Adrenal gland (tissue), 12 donors: ENCODE data around the gene VIPR2. TPM values are rescaled to one million over a fixed set of nuclear protein-coding genes. Genes with fewer than 3 reads are reported as not detected.

Experiments
- DNase-seq, 7 donors: peaks; one replicate each; pipeline ENCODE4 v3.0.0-alpha.2; 2019 to 2020
- H3K27ac ChIP-seq, 5 donors: fragments of 200-600 bp; sonication (generic) in 4 of 5; 1 replicate in 3 of 5; 2 replicates in 2 of 5; pipeline versions ENCODE4 v1.5.1 to v1.8.0; 2016 to 2020; ENCODE audit warnings: mild to moderate bottlenecking in 1 of 5
- H3K27me3 ChIP-seq: fragments of 200-600 bp; 2 replicates; pipeline ENCODE4 v1.8.0; 2021
- H3K36me3 ChIP-seq, 2 donors: fragments of 200-600 bp; replicated peaks in 1 of 2; 1 replicate in 1 of 2; 2 replicates in 1 of 2; pipeline versions ENCODE4 v1.5.1 to v1.8.0; 2018 to 2022
- H3K4me1 ChIP-seq, 2 donors: fragments of 200-600 bp; replicated peaks in 1 of 2; 1 replicate in 1 of 2; 2 replicates in 1 of 2; pipeline versions ENCODE4 v1.5.1 to v1.8.0; 2018 to 2021
- H3K4me3 ChIP-seq, 4 donors: fragments of 200-600 bp; sonication (generic) in 3 of 4; one replicate each; pipeline ENCODE4 v1.5.1; 2016 to 2018
- H3K9me3 ChIP-seq, 3 donors: fragments of 200-600 bp; sonication (generic) in 1 of 3; replicated peaks in 1 of 3; 1 replicate in 2 of 3; 2 replicates in 1 of 3; pipeline versions ENCODE4 v1.5.1 to v1.8.0; 2016 to 2021
- CTCF ChIP-seq, 6 experiments: fragments of 450-650 bp in 4 of 6; fragments of 200-600 bp in 2 of 6; sonication (generic) in 1 of 6; IDR thresholded peaks; 1 replicate in 5 of 6; 2 replicates in 1 of 6; pipeline versions ENCODE4 v1.5.1 to v1.8.0; 2016 to 2021; ENCODE audit warnings: antibody characterized with exemption in 6 of 6, mild to moderate bottlenecking in 2 of 6, moderate library complexity in 1 of 6
- POLR2A ChIP-seq, 2 donors: fragments of 450-650 bp; IDR thresholded peaks; one replicate each; pipeline ENCODE4 v1.6.1; 2017; ENCODE audit warnings: antibody characterized with exemption in 2 of 2, mild to moderate bottlenecking in 2 of 2, moderate library complexity in 1 of 2
- WGBS, 4 donors: extraction: QIAGEN DNeasy Blood & Tissue Kit in 2 of 4; methylation state at CpG; one replicate each; pipeline versions ENCODE4 v1.1.5 to v1.1.7; 2013 to 2017; 5-methylcytosine and 5-hydroxymethylcytosine counted together
- intact Hi-C, 2 donors: fragments of 100-400 bp; cut with DNase I; formaldehyde crosslinking; loops; one replicate each; pipeline versions ENCODE4 v1.14.1 to v1.15.0; 2022 to 2023
- polyA plus RNA-seq, 3 donors: library from polyadenylated mRNA; stranded (reverse); fragments of 200-250 nt in 2 of 3; fragments of 350-450 nt in 1 of 3; fragmentation: Illumina TruSeq in 1 of 3; extraction: RNeasy Lipid Tissue Mini Kit (QIAGEN cat#74804) in 1 of 3; gene quantifications; one replicate each; pipeline ENCODE4 v1.2.3, GENCODE V29; 2013 to 2014
- total RNA-seq, 9 donors: library from RNA; depleted of rRNA in 4 of 9; stranded (reverse); fragments of >200 nt in 4 of 9; fragments of 120-200 nt in 1 of 9; fragmentation: NEBNext Ultra II Directional in 1 of 9; extraction: Animal tissue kit (Norgen Biotek cat#: 25700) in 1 of 9; gene quantifications; one replicate each; pipeline versions ENCODE4 v1.1.0 to v1.2.4, GENCODE V29; 2013 to 2023
- donor health status: healthy with polysubstance abuse.
- donor health status: Bipolar disorder and iron deficiency.
- donor health status: DM: yes; HTN: yes; CAD: no.
- donor health status: DM: no; HTN: no; CAD: no.
- donor health status: DM: no; HTN: no; CAD: no.
- donor health status: DM: yes; HTN: yes; CAD: no.

VIPR2 gene
- total and polyA plus RNA-seq, 12 donors, result 0.06 to 3.8 (median 0.80) TPM

DNA sequence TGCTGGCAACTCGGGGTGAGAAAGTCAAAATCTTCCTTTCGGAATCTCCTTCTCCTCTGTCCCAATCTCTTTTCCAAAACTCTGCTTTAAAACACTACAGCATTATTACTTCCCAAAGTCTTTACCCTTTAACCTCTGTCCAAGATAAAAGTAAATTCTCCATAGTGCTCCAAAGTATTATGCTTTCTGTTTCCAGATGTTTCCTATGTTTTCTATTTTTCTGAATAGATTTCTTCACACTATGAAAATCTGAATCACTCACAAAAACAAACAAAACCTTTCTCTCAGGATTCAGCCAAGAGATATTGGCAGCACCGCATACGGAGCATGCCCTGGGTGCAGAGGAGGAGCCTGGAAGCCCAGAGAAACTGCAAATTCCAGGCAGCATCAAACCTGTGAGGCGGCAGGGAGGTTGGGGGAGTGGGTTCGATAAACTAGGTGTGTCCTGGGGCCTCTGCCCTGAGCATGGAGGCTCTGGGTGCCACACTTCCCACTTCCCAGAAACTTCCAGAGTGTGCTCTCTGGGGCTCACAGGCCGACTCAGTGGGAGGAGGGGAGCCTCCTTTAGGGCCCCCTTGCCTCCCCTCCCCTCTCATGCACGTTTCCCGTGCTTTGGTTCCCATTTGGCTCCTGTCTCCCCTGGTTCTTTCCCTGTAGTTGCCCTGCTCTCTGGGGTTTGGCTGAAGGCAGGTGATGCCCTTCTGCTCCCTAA, 35.6 kb downstream of the VIPR2 start:
- no peak overlapping the region for H3K27ac ChIP-seq
- 51 to 62% (median 56%) methylated on average over 9 of the region's 9 CpGs for WGBS, 4 donors

DNA sequence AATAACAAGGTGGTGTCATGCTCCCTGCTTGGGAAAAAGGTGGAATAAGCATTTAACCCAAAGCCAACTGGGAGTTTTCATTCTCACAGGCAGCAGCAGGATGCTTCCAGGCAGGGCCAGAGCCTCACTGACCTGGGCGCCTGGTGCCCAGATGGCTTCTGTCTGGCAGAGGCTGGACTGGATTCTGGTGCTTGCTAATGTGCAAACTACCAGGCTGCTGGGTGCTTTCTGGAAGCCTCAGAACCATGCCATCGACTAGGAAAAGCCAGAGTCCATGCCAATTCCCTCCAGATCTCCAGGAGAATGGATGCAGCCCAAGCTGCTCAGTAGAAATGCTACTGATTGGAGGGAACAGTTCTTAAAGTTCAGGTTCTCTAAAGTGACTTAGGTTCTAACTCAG, 36.2 kb downstream of the VIPR2 start:
- Histone ChIP-seq H3K36me3 (no peaks in the 10 kb centered on the region), H3K27me3 (peaks cover 4% of the 10 kb centered on the region), H3K9me3 (no peaks in the 10 kb centered on the region), H3K4me1 (no peaks in the 10 kb centered on the region), H3K4me3 (no peak overlapping the region), H3K27ac (no peak overlapping the region)
- 30 to 72% (median 67%) methylated on average over 1 to 2 of the region's 2 CpGs for WGBS, 4 donors
- no peak for TF ChIP-seq POLR2A (IDR thresholded peaks at IDR 0.05)
- TF ChIP-seq CTCF (IDR thresholded peaks at IDR 0.05), result no peak
- intact Hi-C loops, result no loop called here
- DNase-seq, result no peak

More for the DNA sequence above, 35.6 kb downstream of the VIPR2 start:
- TF ChIP-seq POLR2A (IDR thresholded peaks at IDR 0.05) (no peak), CTCF (IDR thresholded peaks at IDR 0.05) (no peak)
- Histone ChIP-seq H3K9me3 (no peaks in the 10 kb centered on the region), H3K27me3 (peaks cover 4% of the 10 kb centered on the region), H3K36me3 (no peaks in the 10 kb centered on the region), H3K4me3 (no peak overlapping the region), H3K4me1 (no peaks in the 10 kb centered on the region)
- intact Hi-C loops, result no loop called here
- DNase-seq, result no peak

DNA sequence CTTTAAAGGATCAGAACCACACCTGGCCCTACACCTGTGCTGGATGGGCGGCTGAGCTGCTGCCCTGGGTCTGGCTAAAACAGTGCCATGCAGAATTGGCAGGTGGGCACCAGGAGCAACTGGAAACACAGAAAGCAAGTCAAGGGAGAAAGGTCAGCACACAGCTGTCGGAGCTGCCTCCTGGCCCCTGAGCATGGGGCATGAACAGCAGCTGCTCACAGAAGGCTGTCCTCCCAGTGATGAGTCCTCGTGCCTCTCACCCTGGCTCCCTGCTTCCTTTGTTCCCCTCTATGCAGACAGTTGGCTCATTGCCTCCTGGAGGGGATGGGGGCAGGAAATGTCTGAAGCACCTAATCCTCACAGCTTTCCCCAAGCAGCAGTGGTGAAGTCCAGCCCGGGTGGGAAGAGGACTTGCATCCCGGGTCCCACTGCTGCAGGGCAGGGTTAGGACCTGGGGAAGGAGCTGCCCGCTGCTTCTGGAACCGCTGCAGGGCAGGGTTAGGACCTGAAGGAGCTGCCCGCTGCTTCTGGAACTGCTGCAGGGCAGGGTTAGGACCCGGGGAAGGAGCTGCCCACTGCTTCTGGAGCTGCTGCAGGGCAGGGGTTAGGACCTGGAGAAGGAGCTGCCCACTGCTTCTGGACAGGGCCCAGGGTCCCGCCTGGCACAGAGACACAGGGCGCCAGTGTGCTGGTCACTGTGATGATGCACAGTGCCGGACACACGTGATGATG, 37.3 kb downstream of the VIPR2 start:
- H3K27me3 ChIP-seq, result peaks cover 4% of the 10 kb centered on the region
- H3K9me3 ChIP-seq, result no peaks in the 10 kb centered on the region
- H3K4me3 ChIP-seq, result no peak overlapping the region
- DNase-seq, result no peak
- no peak overlapping the region for H3K27ac ChIP-seq
- intact Hi-C loops, result no loop called here
- H3K36me3 ChIP-seq, result no peaks in the 10 kb centered on the region
- H3K4me1 ChIP-seq, result no peaks in the 10 kb centered on the region
- TF ChIP-seq POLR2A (IDR thresholded peaks at IDR 0.05) (no peak), CTCF (IDR thresholded peaks at IDR 0.05) (no peak)
- WGBS, 4 donors, result 68 to 81% (median 75%) methylated on average over 7 to 13 of the region's 13 CpGs

GRCh38 chr7:159105832-159106811, 38.5 kb downstream of the VIPR2 start:
- H3K9me3 ChIP-seq, result no peaks in the 10 kb centered on the region
- TF ChIP-seq CTCF (IDR thresholded peaks at IDR 0.05), result no peak
- TF ChIP-seq POLR2A (IDR thresholded peaks at IDR 0.05), result no peak
- no peak for DNase-seq
- H3K4me3 ChIP-seq, result no peak overlapping the region
- intact Hi-C loops, result no loop called here
- 69 to 78% (median 70%) methylated on average over 9 to 13 of the region's 13 CpGs for WGBS, 4 donors
- H3K36me3 ChIP-seq, result no peaks in the 10 kb centered on the region
- no peak overlapping the region for H3K27ac ChIP-seq
- no peaks in the 10 kb centered on the region for H3K4me1 ChIP-seq
- H3K27me3 ChIP-seq, result peaks cover 4% of the 10 kb centered on the region
